Measurements from ENCODE around the gene RPP25. TPM values are rescaled to one million over a fixed set of nuclear protein-coding genes. Genes with fewer than 3 reads are reported as not detected.

RPP25 gene
- total and polyA plus RNA-seq, 2 of the 13 experiments (the other 11 are each of a cell fraction or from before 2014, with no cell fraction given): 0.05 to 0.11 TPM

- Histone ChIP-seq H3K4me1 (ENCODE audit: insufficient read depth, low read length) (peaks cover 30% of the 10 kb centered on the region), H3K27ac (ENCODE audit: extremely low read length, insufficient read depth, low read length) (peak overlapping the region; percentile 35), H3K36me3 (replicated peaks in 1 of 2; ENCODE audit: control insufficient read depth in 1 of 2, insufficient read depth in 2 of 2, low read length in 2 of 2) (peaks cover 4 to 35% of the 10 kb centered on the region in 2 experiments), H3K4me2 (ENCODE audit: low read depth, low read length) (no peak overlapping the region; the same call in 1 of the 2 replicates), H3K9me3 (ENCODE audit: low read length) (no peaks in the 10 kb centered on the region), H3K79me2 (ENCODE audit: insufficient read depth, low read length) (peaks cover 34% of the 10 kb centered on the region), H2AFZ (ENCODE audit: low read length) (no peak overlapping the region), H3K27me3 (ENCODE audit: control insufficient read depth in 1 of 2, insufficient read depth in 2 of 2, low read length in 2 of 2) (no peaks in the 10 kb centered on the region; a peak in 1 of 5 replicates), H4K20me1 (ENCODE audit: insufficient read depth, low read length) (peaks cover 9% of the 10 kb centered on the region), H3K9ac (ENCODE audit: insufficient read depth, low read depth, low read length) (no peak overlapping the region), H3K4me3 (replicated peaks in 1 of 3; ENCODE audit: insufficient read depth in 1 of 3, low read depth in 2 of 3, low read length in 3 of 3) (no peak overlapping the region)
- peak; percentile 83 for ATAC-seq
- ChIA-PET POLR2A (interaction anchor here (2.3 kb wide), 1 partner anchor 22 kb away, joined by 7 read pairs; the partner anchor contains the start of gene FAM219B), CTCF (ENCODE audit: low intra/inter-chr PET ratio, low total read pairs) (no interaction called here)
- FAIRE-seq: peak; percentile 89
- in situ Hi-C loops (cut with HindIII; ENCODE audit: extremely low pct_ligation_motif_present, low pct_unique_long_range_greater_than_20kb): no loop called here
- WGBS (ENCODE audit: low lambda C conversion rate): 56% methylated on average over 5 of the region's 5 CpGs
- DNase-seq (ENCODE audit: low spot score): peak; percentile 78
- intact Hi-C loops (cut with micrococcal nuclease; ENCODE audit: unreplicated experiment): no loop called here
- TSS peak; percentile 19 for BruUV-seq (replicated peaks)
- TF ChIP-seq ZNF335 (CRISPR knock-in tag; IDR thresholded peaks at IDR 0.05) (no peak), ATF4 (CRISPR knock-in tag; IDR thresholded peaks at IDR 0.05) (0 out of 4 replicates have a peak, but pooled peaks of 1 of the 2 experiments have one; percentile 25), ZGPAT (CRISPR knock-in tag; IDR thresholded peaks at IDR 0.05) (0 out of 2 replicates have a peak, but pooled peaks have one; percentile 19), ZBTB49 (CRISPR knock-in tag; IDR thresholded peaks at IDR 0.05; ENCODE audit: borderline replicate concordance) (no peak), ZNF614 (CRISPR knock-in tag; IDR thresholded peaks at IDR 0.05; ENCODE audit: borderline replicate concordance) (no peak), MYPOP (CRISPR knock-in tag; IDR thresholded peaks at IDR 0.05) (no peak; the same call in 1 of the 2 replicates), NRL (CRISPR knock-in tag; IDR thresholded peaks at IDR 0.05; ENCODE audit: borderline replicate concordance) (no peak), MAX (IDR thresholded peaks at IDR 0.05) (0 out of 2 replicates have a peak, but pooled peaks have one; percentile 26), NR2C2 (CRISPR knock-in tag; IDR thresholded peaks at IDR 0.05; ENCODE audit: borderline replicate concordance) (peak; percentile 57), HNF4A (CRISPR knock-in tag; IDR thresholded peaks at IDR 0.05) (peak; percentile 36; the same call in 1 of the 2 replicates), CREB3 (CRISPR knock-in tag; IDR thresholded peaks at IDR 0.05) (no peak), CREM (IDR thresholded peaks at IDR 0.05) (peak; percentile 31; the same call in 1 of the 2 replicates), CREM (CRISPR knock-in tag; IDR thresholded peaks at IDR 0.05) (no peak), NR2F6 (IDR thresholded peaks at IDR 0.05) (peak; percentile 60; the same call in 1 of the 2 replicates), NR2F6 (CRISPR knock-in tag; IDR thresholded peaks at IDR 0.05) (0 out of 2 replicates have a peak, but pooled peaks have one; percentile 20), FOXO1 (CRISPR knock-in tag; IDR thresholded peaks at IDR 0.05) (peak; percentile 33; the same call in 1 of the 2 replicates), NCOA1 (CRISPR knock-in tag; IDR thresholded peaks at IDR 0.05) (no peak), PITX1 (CRISPR knock-in tag; IDR thresholded peaks at IDR 0.05) (no peak), HDAC2 (CRISPR knock-in tag; IDR thresholded peaks at IDR 0.05) (peak; percentile 58; the same call in 1 of the 2 replicates)
These were observed 27.8 kb downstream of the RPP25 start for GRCh38 chr15:74928771-74929198.

All from HepG2 (cell line).